Right lobe of liver (tissue), 4 donors: ENCODE data around the gene SSR4.

Experiments
- CTCF ChIP-seq, 4 donors: fragments of 200-600 bp in 3 of 4; fragments of 450-650 bp in 1 of 4; IDR thresholded peaks; one replicate each; pipeline versions ENCODE4 v1.5.1 to v1.8.0; 2016 to 2022; ENCODE audit warnings: antibody characterized with exemption in 4 of 4, mild to moderate bottlenecking in 2 of 4
- POLR2A ChIP-seq: fragments of 450-650 bp; IDR thresholded peaks from one replicate; pipeline ENCODE4 v1.6.1; 2017; ENCODE audit warnings: antibody characterized with exemption, mild to moderate bottlenecking
- donor health status: DM: no; HTN: no; CAD: no.
- donor health status: DM: no; HTN: no; CAD: no.
- donor health status: DM: no; HTN: yes; CAD: no.

- TF ChIP-seq CTCF (IDR thresholded peaks at IDR 0.05) (no peak), POLR2A (no peak)
Measured at GRCh38 chrX:153804621-153805020, 10.2 kb downstream of the SSR4 start.
